Suprapubic skin (tissue), 4 donors: ENCODE measurements around the gene BSX.

Experiments
- POLR2A ChIP-seq, 2 donors: fragments of 450-650 bp; IDR thresholded peaks; one replicate each; pipeline ENCODE4 v1.6.1; 2017; ENCODE audit warnings: antibody characterized with exemption in 2 of 2, mild to moderate bottlenecking in 2 of 2, moderate library complexity in 2 of 2
- POLR2AphosphoS5 ChIP-seq, 3 donors: sonication (generic); formaldehyde crosslinking; IDR thresholded peaks; one replicate each; pipeline ENCODE4 v1.6.1; 2017; ENCODE audit warnings: antibody characterized with exemption in 3 of 3
- TF ChIP-seq, protein P1 (sequence below), 2 donors: fragments of 200-600 bp in 1 of 2; fragments of 450-650 bp in 1 of 2; sonication (generic) in 1 of 2; IDR thresholded peaks; one replicate each; pipeline ENCODE4 v1.5.1; 2016 to 2019; ENCODE audit warnings: antibody characterized with exemption in 2 of 2, mild to moderate bottlenecking in 1 of 2, moderate library complexity in 1 of 2

- TF ChIP-seq, protein P1, sequence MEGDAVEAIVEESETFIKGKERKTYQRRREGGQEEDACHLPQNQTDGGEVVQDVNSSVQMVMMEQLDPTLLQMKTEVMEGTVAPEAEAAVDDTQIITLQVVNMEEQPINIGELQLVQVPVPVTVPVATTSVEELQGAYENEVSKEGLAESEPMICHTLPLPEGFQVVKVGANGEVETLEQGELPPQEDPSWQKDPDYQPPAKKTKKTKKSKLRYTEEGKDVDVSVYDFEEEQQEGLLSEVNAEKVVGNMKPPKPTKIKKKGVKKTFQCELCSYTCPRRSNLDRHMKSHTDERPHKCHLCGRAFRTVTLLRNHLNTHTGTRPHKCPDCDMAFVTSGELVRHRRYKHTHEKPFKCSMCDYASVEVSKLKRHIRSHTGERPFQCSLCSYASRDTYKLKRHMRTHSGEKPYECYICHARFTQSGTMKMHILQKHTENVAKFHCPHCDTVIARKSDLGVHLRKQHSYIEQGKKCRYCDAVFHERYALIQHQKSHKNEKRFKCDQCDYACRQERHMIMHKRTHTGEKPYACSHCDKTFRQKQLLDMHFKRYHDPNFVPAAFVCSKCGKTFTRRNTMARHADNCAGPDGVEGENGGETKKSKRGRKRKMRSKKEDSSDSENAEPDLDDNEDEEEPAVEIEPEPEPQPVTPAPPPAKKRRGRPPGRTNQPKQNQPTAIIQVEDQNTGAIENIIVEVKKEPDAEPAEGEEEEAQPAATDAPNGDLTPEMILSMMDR (IDR thresholded peaks at IDR 0.05), result no peak
- no peak for TF ChIP-seq POLR2AphosphoS5 (IDR thresholded peaks at IDR 0.05)
- no peak for TF ChIP-seq POLR2A (IDR thresholded peaks at IDR 0.05)
Observed at GRCh38 chr11:122937983-122938382, 43.7 kb downstream of the BSX start.
